Peyer's patch (tissue), 4 donors: ENCODE measurements around the gene TMEM40. TPM values are rescaled to one million over a fixed set of nuclear protein-coding genes. Genes with fewer than 3 reads are reported as not detected.
"Not testable (repeated sequence)": the region's sequence is repeated elsewhere in the genome, so short reads cannot be mapped to it uniquely, and the experiment has no call there.

Experiments
- DNase-seq, 3 donors: peaks; one replicate each; pipeline ENCODE4 v3.0.0-alpha.2; 2017 to 2019
- H3K27ac ChIP-seq, 4 donors: fragments of 200-600 bp; sonication (generic); one replicate each; pipeline ENCODE4 v1.5.1; 2016 to 2019
- H3K27me3 ChIP-seq, 2 donors: fragments of 200-600 bp; sonication (generic); one replicate each; pipeline ENCODE4 v1.5.1; 2019
- H3K36me3 ChIP-seq, 3 donors: fragments of 200-600 bp; sonication (generic); one replicate each; pipeline ENCODE4 v1.5.1; 2016 to 2019
- H3K4me1 ChIP-seq, 4 donors: fragments of 200-600 bp; sonication (generic); one replicate each; pipeline ENCODE4 v1.5.1; 2016 to 2019
- H3K4me3 ChIP-seq, 4 donors: fragments of 200-600 bp; sonication (generic); 1 replicate in 3 of 4; 2 replicates in 1 of 4; pipeline ENCODE4 v1.5.1; 2016 to 2019; ENCODE audit warnings: mild to moderate bottlenecking in 1 of 4
- H3K9me3 ChIP-seq, 4 donors: fragments of 200-600 bp; sonication (generic); one replicate each; pipeline ENCODE4 v1.5.1; 2016 to 2019; ENCODE audit warnings: mild to moderate bottlenecking in 1 of 4
- CTCF ChIP-seq, 6 experiments: fragments of 450-650 bp in 4 of 6; fragments of 200-600 bp in 2 of 6; sonication (generic) in 1 of 6; IDR thresholded peaks; one replicate each; pipeline ENCODE4 v1.5.1; 2017 to 2019; ENCODE audit warnings: antibody characterized with exemption in 6 of 6, mild to moderate bottlenecking in 3 of 6, moderate library complexity in 1 of 6
- POLR2A ChIP-seq, 2 donors: fragments of 450-650 bp; IDR thresholded peaks; one replicate each; pipeline ENCODE4 v1.5.1; 2017; ENCODE audit warnings: antibody characterized with exemption in 2 of 2, mild to moderate bottlenecking in 2 of 2, moderate library complexity in 2 of 2
- total RNA-seq, 4 donors: library from RNA; depleted of rRNA; stranded (reverse); fragments of >200 nt; gene quantifications; one replicate each; pipeline ENCODE4 v1.1.0, GENCODE V29; 2016

TMEM40 gene
- total RNA-seq, 4 donors from 2014 or later, result not detected

GRCh38 chr3:12705374-12705926 is 53.6 kb downstream of the TMEM40 start:
- Histone ChIP-seq H3K4me3 (no peak overlapping the region), H3K9me3 (no peaks in the 10 kb centered on the region), H3K4me1 (no peaks in the 10 kb centered on the region), H3K27me3 (no peaks in the 10 kb centered on the region), H3K27ac (no peak overlapping the region), H3K36me3 (no peaks in the 10 kb centered on the region)
- TF ChIP-seq CTCF (IDR thresholded peaks at IDR 0.05) (no peak), POLR2A (IDR thresholded peaks at IDR 0.05) (no peak)
- no peak for DNase-seq

- H3K9me3 ChIP-seq, result no peaks in the 10 kb centered on the region
- TF ChIP-seq POLR2A (IDR thresholded peaks at IDR 0.05), result no peak
- no peak for TF ChIP-seq CTCF (IDR thresholded peaks at IDR 0.05)
- H3K4me3 ChIP-seq, result no peak overlapping the region
- no peaks in the 10 kb centered on the region for H3K4me1 ChIP-seq
- peak overlapping the region in 2 of 4 donors; percentile 7 to 32 for H3K27ac ChIP-seq
- H3K36me3 ChIP-seq, result no peaks in the 10 kb centered on the region
- DNase-seq, result no peak
- H3K27me3 ChIP-seq, result no peaks in the 10 kb centered on the region
Measured at GRCh38 chr3:12702501-12702900, 56.6 kb downstream of the TMEM40 start.

GRCh38 chr3:12701601-12702000 is 57.5 kb downstream of the TMEM40 start:
- DNase-seq, result peak in 2 of 3 donors; percentile 72 to 86
- H3K27ac ChIP-seq, result peak overlapping the region in 2 of 4 donors; percentile 65 to 67
- not testable (repeated sequence) for H3K36me3 ChIP-seq, H3K27me3 ChIP-seq, H3K9me3 ChIP-seq, H3K4me3 ChIP-seq, H3K4me1 ChIP-seq
- peak in 1 of 2 donors; percentile 16 for TF ChIP-seq POLR2A (IDR thresholded peaks at IDR 0.05)

GRCh38 chr3:12700800-12701199 is 58.3 kb downstream of the TMEM40 start:
- peak overlapping the region in 1 of 4 donors; percentile 31 for H3K27ac ChIP-seq
- no peak for DNase-seq
- no peaks in the 10 kb centered on the region for H3K36me3 ChIP-seq
- no peaks in the 10 kb centered on the region for H3K4me1 ChIP-seq
- no peak overlapping the region for H3K4me3 ChIP-seq
- TF ChIP-seq POLR2A (IDR thresholded peaks at IDR 0.05) (no peak), CTCF (IDR thresholded peaks at IDR 0.05) (no peak)
- H3K9me3 ChIP-seq, result no peaks in the 10 kb centered on the region
- no peaks in the 10 kb centered on the region for H3K27me3 ChIP-seq

GRCh38 chr3:12695916-12696315 is 63.1 kb downstream of the TMEM40 start:
- Histone ChIP-seq H3K36me3 (no peaks in the 10 kb centered on the region), H3K4me3 (no peak overlapping the region), H3K9me3 (no peaks in the 10 kb centered on the region), H3K27me3 (no peaks in the 10 kb centered on the region), H3K4me1 (peaks cover 0 to 16% (median 0%) of the 10 kb centered on the region in 4 donors), H3K27ac (no peak overlapping the region)
- no peak for DNase-seq
- TF ChIP-seq CTCF (IDR thresholded peaks at IDR 0.05) (no peak), POLR2A (IDR thresholded peaks at IDR 0.05) (no peak)

- Histone ChIP-seq H3K36me3 (no peaks in the 10 kb centered on the region), H3K4me3 (no peak overlapping the region), H3K27me3 (no peaks in the 10 kb centered on the region), H3K27ac (no peak overlapping the region), H3K4me1 (peaks cover 0 to 16% (median 0%) of the 10 kb centered on the region in 4 donors), H3K9me3 (no peaks in the 10 kb centered on the region)
- no peak for DNase-seq
- TF ChIP-seq POLR2A (IDR thresholded peaks at IDR 0.05) (no peak), CTCF (IDR thresholded peaks at IDR 0.05) (no peak)
Measured at GRCh38 chr3:12695112-12695511, 63.9 kb downstream of the TMEM40 start.
